ENCODE results near the gene GNG4.

The GNG4 gene

DNA sequence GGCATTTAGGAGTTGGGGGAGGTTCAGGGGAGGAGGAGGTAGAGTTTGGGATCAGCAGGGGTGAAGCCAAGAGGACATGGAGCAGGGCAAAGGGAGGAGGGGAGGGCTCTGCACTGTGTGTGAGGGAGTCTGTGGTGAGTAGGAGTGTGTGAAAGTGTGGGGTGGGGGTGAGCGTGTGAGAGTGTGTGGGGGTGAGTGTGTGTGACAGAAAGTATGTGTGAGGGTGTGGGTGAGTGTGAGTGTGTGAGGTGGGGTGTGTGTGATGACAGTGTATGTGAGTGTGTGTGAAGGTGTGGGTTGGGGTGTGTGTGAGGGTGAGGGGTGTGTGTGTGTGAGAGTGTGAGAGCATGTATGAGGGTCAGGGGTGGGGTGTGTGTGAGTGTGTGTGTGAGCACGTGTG is 62.6 kb downstream of the GNG4 start:
- H3K27me3 Mint-ChIP-seq (ENCODE audit: low read depth) = peaks cover 7% of the 10 kb centered on the region
- H3K4me1 Mint-ChIP-seq = no peaks in the 10 kb centered on the region
- H3K36me3 Mint-ChIP-seq (ENCODE audit: low read depth) = peaks cover 10% of the 10 kb centered on the region
- no peak overlapping the region for H3K27ac Mint-ChIP-seq
- no peak overlapping the region for H3K4me3 Mint-ChIP-seq
- TF ChIP-seq, protein P1, sequence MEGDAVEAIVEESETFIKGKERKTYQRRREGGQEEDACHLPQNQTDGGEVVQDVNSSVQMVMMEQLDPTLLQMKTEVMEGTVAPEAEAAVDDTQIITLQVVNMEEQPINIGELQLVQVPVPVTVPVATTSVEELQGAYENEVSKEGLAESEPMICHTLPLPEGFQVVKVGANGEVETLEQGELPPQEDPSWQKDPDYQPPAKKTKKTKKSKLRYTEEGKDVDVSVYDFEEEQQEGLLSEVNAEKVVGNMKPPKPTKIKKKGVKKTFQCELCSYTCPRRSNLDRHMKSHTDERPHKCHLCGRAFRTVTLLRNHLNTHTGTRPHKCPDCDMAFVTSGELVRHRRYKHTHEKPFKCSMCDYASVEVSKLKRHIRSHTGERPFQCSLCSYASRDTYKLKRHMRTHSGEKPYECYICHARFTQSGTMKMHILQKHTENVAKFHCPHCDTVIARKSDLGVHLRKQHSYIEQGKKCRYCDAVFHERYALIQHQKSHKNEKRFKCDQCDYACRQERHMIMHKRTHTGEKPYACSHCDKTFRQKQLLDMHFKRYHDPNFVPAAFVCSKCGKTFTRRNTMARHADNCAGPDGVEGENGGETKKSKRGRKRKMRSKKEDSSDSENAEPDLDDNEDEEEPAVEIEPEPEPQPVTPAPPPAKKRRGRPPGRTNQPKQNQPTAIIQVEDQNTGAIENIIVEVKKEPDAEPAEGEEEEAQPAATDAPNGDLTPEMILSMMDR (IDR thresholded peaks at IDR 0.05; ENCODE audit: unreplicated experiment in 3 of 3) = no peak
- H3K9me3 Mint-ChIP-seq = peaks cover 33% of the 10 kb centered on the region

DNA sequence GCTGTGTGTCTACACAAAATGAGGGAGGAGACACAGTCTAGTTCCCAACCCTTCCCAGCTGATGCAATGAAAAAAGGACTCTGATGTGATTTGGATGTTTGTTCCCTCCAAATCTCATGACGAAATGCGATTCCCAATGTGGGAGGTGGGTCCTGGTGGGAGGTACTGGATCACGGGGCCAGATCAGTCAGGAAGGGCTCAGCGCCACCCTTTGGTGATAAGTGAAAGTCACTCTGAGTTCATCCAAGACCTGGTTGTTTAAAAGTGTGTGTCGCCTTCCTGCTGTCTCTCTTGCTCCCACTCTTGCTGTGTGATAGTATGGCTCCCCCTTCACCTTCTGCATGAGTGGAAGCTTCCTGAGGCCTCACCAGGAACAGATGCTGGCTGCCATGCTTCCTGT is 63.2 kb downstream of the GNG4 start:
- no peak overlapping the region for H3K27ac Mint-ChIP-seq
- peaks cover 33% of the 10 kb centered on the region for H3K9me3 Mint-ChIP-seq
- H3K27me3 Mint-ChIP-seq (ENCODE audit: low read depth) = peaks cover 3% of the 10 kb centered on the region
- no peak overlapping the region for H3K4me3 Mint-ChIP-seq
- peaks cover 12% of the 10 kb centered on the region for H3K36me3 Mint-ChIP-seq (ENCODE audit: low read depth)
- H3K4me1 Mint-ChIP-seq = no peaks in the 10 kb centered on the region
- TF ChIP-seq, protein P1 (IDR thresholded peaks at IDR 0.05; ENCODE audit: unreplicated experiment in 3 of 3) = no peak

DNA sequence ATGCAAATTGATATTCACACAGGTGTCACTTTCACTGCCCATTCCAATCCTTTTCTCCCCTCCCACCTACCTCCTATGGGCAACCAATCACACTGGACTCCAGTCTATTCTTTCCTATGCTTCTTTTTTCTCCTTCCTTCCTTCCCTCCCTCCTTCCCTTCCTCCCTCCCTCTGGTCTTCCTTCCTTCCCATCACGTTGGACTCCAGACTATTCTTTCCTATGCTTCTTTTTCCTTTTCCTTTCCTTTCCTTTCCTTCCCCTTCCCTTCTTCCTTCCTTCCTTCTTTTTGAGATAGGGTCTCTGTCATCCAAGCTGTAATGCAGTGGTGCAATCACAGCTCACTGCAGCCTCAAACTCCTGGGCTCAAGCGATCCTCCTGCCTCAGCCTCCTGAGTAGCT is 64.6 kb downstream of the GNG4 start:
- Mint-ChIP-seq H3K27ac (no peak overlapping the region), H3K9me3 (peaks cover 27% of the 10 kb centered on the region), H3K27me3 (ENCODE audit: low read depth) (peaks cover 3% of the 10 kb centered on the region), H3K4me3 (no peak overlapping the region), H3K4me1 (no peaks in the 10 kb centered on the region), H3K36me3 (ENCODE audit: low read depth) (peaks cover 13% of the 10 kb centered on the region)
- TF ChIP-seq, protein P1 (IDR thresholded peaks at IDR 0.05; ENCODE audit: unreplicated experiment in 3 of 3) = no peak

DNA sequence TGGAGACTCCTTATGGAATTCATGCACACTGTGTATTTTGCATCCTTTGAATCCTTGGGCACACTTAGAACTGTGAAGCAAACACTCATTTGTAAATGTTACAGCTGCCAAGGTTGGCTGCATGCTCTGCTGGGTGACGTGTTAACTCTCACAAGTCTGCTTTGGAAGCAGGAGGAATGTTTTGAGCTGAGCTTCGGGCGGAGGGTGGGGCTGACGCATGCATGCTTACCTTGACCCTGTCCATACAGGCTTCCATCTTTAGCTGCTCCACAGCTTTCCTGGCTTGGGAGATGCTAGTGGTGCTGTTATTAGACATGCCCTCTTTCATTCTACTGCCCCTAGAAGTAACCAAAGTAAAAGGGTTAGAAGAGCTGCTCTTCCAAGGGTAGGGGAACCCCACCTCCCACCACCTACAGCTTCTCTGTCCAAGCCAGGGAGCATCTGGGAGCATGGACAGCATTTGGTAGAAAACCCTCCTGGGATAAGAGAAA is 66.0 kb downstream of the GNG4 start:
- Mint-ChIP-seq H3K27me3 (ENCODE audit: low read depth) (peaks cover 2% of the 10 kb centered on the region), H3K27ac (no peak overlapping the region), H3K4me3 (no peak overlapping the region), H3K36me3 (ENCODE audit: low read depth) (peaks cover 9% of the 10 kb centered on the region), H3K9me3 (peaks cover 13% of the 10 kb centered on the region), H3K4me1 (no peaks in the 10 kb centered on the region)
- TF ChIP-seq, protein P1 (IDR thresholded peaks at IDR 0.05; ENCODE audit: unreplicated experiment in 3 of 3) = no peak

DNA sequence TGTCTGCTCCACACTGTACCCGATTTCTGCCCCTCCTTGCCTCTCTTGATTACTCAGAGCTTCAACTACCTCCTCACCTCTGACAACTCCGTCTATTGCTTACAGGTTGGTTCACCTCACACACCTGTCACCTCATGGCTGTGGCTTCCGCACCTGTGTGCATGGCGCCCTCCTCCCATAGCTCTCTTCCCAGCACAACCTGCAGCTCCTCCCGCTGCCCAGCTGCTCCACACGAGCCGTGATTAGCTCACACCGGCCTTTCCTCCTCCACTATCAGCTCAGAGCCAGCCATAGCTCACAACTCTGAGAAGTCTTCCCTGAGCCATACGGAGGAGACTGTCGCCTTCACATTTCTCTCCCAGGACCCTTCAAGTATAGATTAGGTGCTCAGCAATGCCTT is 67.5 kb downstream of the GNG4 start:
- Mint-ChIP-seq H3K4me1 (no peaks in the 10 kb centered on the region), H3K9me3 (peaks cover 5% of the 10 kb centered on the region), H3K27me3 (ENCODE audit: low read depth) (peaks cover 3% of the 10 kb centered on the region), H3K4me3 (no peak overlapping the region), H3K36me3 (ENCODE audit: low read depth) (peaks cover 6% of the 10 kb centered on the region), H3K27ac (no peak overlapping the region)
- TF ChIP-seq, protein P1 (IDR thresholded peaks at IDR 0.05; ENCODE audit: unreplicated experiment in 3 of 3) = no peak

DNA sequence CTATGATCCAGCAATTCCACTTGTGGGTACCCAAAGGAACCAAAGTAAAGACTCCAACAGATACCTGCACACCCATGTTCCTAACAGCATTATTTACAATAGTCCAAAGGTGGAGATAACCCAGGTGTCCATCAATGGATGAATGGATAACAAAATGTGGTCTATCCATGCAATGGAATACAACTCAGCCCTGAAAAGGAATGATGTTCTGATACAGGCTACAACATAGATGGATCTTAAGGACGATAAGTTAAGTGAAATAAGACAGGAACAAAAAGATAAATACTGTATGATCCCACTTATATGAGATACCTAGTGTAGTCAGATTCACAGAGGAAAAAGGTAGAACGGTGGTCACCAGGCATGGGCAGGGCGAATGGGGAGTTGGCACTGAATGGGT is 69.7 kb downstream of the GNG4 start:
- Mint-ChIP-seq H3K4me3 (no peak overlapping the region), H3K27ac (no peak overlapping the region)

More for the DNA sequence above, 69.7 kb downstream of the GNG4 start:
- TF ChIP-seq, protein P1 (IDR thresholded peaks at IDR 0.05; ENCODE audit: unreplicated experiment in 3 of 3) = no peak
- no peaks in the 10 kb centered on the region for H3K4me1 Mint-ChIP-seq
- peaks cover 6% of the 10 kb centered on the region for H3K36me3 Mint-ChIP-seq (ENCODE audit: low read depth)
- H3K27me3 Mint-ChIP-seq (ENCODE audit: low read depth) = peaks cover 3% of the 10 kb centered on the region
- no peaks in the 10 kb centered on the region for H3K9me3 Mint-ChIP-seq
